ENCODE measurements around the gene PAQR5.
"Not testable (repeated sequence)": the region's sequence is repeated elsewhere in the genome, so short reads cannot be mapped to it uniquely, and the experiment has no call there.

Gene PAQR5

GRCh38 chr15:69298354-69298696 is 387 bp upstream of the PAQR5 start:
- no peak for TF ChIP-seq CTCF (conservative IDR thresholded peaks at IDR 0.05; ENCODE audit: low read depth)
- H3K27ac ChIP-seq: no peak overlapping the region
- ChIA-PET CTCF (no interaction called here), POLR2A (ENCODE audit: low non-redundant PET) (no interaction called here)
- no peak for DNase-seq (ENCODE audit: low spot score)

GRCh38 chr15:69299451-69299886 is 757 bp downstream of the PAQR5 start:
- DNase-seq (ENCODE audit: low spot score): no peak
- POLR2A ChIA-PET (ENCODE audit: low non-redundant PET): no interaction called here
- no peak for TF ChIP-seq CTCF (conservative IDR thresholded peaks at IDR 0.05; ENCODE audit: low read depth)
- H3K27ac ChIP-seq: no peak overlapping the region
- CTCF ChIA-PET: interaction anchor here (0.6 to 1.0 kb wide), 3 partner anchors 96 to 265 kb away, joined by 3 to 5 read pairs (median 4); no protein-coding TSS in a partner anchor

- TF ChIP-seq CTCF (conservative IDR thresholded peaks at IDR 0.05; ENCODE audit: low read depth): no peak
- CTCF ChIA-PET: interaction anchor here (0.5 to 1.0 kb wide), 5 partner anchors 27 to 872 kb away, joined by 3 to 5 read pairs (median 3); no protein-coding TSS in a partner anchor
- H3K27ac ChIP-seq: no peak overlapping the region
- POLR2A ChIA-PET (ENCODE audit: low non-redundant PET): no interaction called here
- no peak for DNase-seq (ENCODE audit: low spot score)
These were observed 1.4 kb downstream of the PAQR5 start for GRCh38 chr15:69299943-69300588.

- POLR2A ChIA-PET (ENCODE audit: low non-redundant PET); H3K27ac ChIP-seq; DNase-seq (ENCODE audit: low spot score); CTCF ChIA-PET: not testable (repeated sequence)
These were observed 2.4 kb downstream of the PAQR5 start for GRCh38 chr15:69301101-69301500.

- DNase-seq (ENCODE audit: low spot score); POLR2A ChIA-PET (ENCODE audit: low non-redundant PET); H3K27ac ChIP-seq; CTCF ChIA-PET: not testable (repeated sequence)
These were observed 3.4 kb downstream of the PAQR5 start for GRCh38 chr15:69302087-69302486.

- POLR2A ChIA-PET (ENCODE audit: low non-redundant PET): no interaction called here
- no peak for DNase-seq (ENCODE audit: low spot score)
- CTCF ChIA-PET: no interaction called here
- no peak for TF ChIP-seq CTCF (conservative IDR thresholded peaks at IDR 0.05; ENCODE audit: low read depth)
- H3K27ac ChIP-seq: no peak overlapping the region
These were observed 4.2 kb downstream of the PAQR5 start for GRCh38 chr15:69302929-69303328.

- ChIA-PET POLR2A (ENCODE audit: low non-redundant PET) (no interaction called here), CTCF (interaction anchor here (1.4 kb wide), 1 partner anchor 91 kb away, joined by 5 read pairs; no protein-coding TSS in a partner anchor)
- H3K27ac ChIP-seq: peak overlapping the region; percentile 62
- DNase-seq (ENCODE audit: low spot score): no peak
- no peak; the same call in 1 of the 2 replicates for TF ChIP-seq CTCF (conservative IDR thresholded peaks at IDR 0.05; ENCODE audit: low read depth)
These were observed 4.8 kb downstream of the PAQR5 start for GRCh38 chr15:69303337-69304181.

Data from RWPE1 (cell line).